ENCODE data around the gene BIK.

Gene BIK

DNA sequence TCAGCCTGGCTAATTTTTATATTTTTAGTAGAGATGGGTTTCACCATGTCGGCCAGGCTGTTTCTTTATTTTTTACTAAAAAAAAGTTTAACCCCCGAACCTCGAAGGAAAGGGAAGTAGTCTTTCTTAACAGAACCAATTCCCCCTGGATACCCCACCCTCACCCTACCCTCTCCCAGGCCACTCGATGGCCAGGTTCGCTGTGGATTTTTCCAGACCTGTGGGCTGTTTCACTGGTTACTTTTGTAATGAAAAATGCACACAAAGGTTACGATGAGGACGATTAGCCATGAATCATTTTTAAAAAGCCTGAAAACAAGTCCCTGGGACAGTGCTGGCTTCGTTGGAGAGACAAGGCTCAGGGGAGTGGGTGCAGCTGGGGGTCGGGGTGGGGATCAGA lies 43.3 kb downstream of the BIK start:
- in situ Hi-C loops (cut with HindIII; ENCODE audit: low sequenced_read_pairs): no loop called here
- DNase-seq (ENCODE audit: low read depth, low spot score): no peak
- TF ChIP-seq CTCF (IDR thresholded peaks at IDR 0.05; ENCODE audit: low read depth, low read length): no peak
- no peak overlapping the region for H3K4me3 ChIP-seq (ENCODE audit: low read depth, low read length)

DNA sequence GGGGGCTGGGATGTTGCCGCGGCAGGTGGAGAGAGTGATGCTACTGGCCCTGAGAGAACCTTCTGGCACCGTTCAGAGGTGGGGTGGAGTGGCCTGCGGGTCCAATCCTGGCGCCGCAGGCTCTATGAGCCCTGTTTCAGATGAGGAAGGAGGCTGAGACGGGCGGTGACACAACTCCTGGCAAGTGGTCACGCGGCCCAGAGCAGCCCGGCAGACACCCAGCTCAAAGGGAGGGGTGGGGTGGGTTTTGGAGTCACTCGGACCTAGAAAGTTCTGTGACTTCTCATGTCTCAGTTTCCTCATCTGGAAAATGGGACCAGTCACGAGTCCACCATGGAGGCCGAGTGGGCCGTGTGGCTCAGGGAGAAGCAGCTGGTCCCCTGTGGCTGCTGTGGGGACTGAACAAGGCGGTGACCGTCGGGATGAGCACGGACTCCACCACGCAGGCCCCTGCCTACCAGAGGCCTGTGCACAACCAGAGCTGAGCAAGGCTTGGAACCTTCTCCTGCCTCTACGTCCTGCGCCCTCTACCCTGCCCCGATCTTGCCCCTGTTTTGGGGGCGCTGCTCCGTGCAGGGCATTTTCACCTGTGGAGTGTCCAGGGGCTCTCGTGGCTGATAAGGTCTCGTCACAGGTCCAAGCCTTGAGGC lies 44.5 kb downstream of the BIK start:
- in situ Hi-C loops (cut with HindIII; ENCODE audit: low sequenced_read_pairs): no loop called here
- no peak overlapping the region for H3K4me3 ChIP-seq (ENCODE audit: low read depth, low read length)
- no peak for DNase-seq (ENCODE audit: low read depth, low spot score)
- no peak for TF ChIP-seq CTCF (IDR thresholded peaks at IDR 0.05; ENCODE audit: low read depth, low read length)

GRCh38 chr22:43155789-43156188 lies 45.2 kb downstream of the BIK start:
- no peak for TF ChIP-seq CTCF (IDR thresholded peaks at IDR 0.05; ENCODE audit: low read depth, low read length)
- no peak for DNase-seq (ENCODE audit: low read depth, low spot score)
- in situ Hi-C loops (cut with HindIII; ENCODE audit: low sequenced_read_pairs): no loop called here
- H3K4me3 ChIP-seq (ENCODE audit: low read depth, low read length): no peak overlapping the region

DNA sequence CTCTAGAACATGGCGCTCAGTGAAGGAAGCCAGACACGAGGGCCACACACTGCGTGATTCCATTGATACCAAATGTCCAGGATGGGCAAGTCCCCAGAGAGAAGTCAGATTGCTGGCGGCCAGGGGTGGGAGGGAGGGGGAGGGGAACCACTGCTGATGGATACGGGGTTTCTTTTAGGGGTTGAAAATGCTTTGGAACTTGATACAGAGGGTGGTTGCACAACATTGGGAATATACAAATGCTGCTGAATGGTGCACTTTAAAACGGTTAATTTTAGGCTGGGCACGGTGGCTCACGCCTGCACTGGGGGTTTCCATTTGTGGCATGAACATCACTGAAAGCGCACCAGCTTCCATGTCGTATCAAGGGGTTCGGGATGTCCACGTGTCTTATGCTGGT lies 45.9 kb downstream of the BIK start:
- H3K4me3 ChIP-seq (ENCODE audit: low read depth, low read length): no peak overlapping the region
- in situ Hi-C loops (cut with HindIII; ENCODE audit: low sequenced_read_pairs): no loop called here
- DNase-seq (ENCODE audit: low read depth, low spot score): no peak
- TF ChIP-seq CTCF (IDR thresholded peaks at IDR 0.05; ENCODE audit: low read depth, low read length): no peak

- in situ Hi-C loops (cut with HindIII; ENCODE audit: low sequenced_read_pairs): no loop called here
- DNase-seq (ENCODE audit: low read depth, low spot score): no peak
- H3K4me3 ChIP-seq (ENCODE audit: low read depth, low read length): no peak overlapping the region
- TF ChIP-seq CTCF (IDR thresholded peaks at IDR 0.05; ENCODE audit: low read depth, low read length): no peak
Observed at GRCh38 chr22:43157874-43158546, 47.5 kb downstream of the BIK start.

- no peak for DNase-seq (ENCODE audit: low read depth, low spot score)
- no peak overlapping the region for H3K4me3 ChIP-seq (ENCODE audit: low read depth, low read length)
- in situ Hi-C loops (cut with HindIII; ENCODE audit: low sequenced_read_pairs): no loop called here
- TF ChIP-seq CTCF (IDR thresholded peaks at IDR 0.05; ENCODE audit: low read depth, low read length): no peak
Observed at GRCh38 chr22:43158778-43159483, 48.4 kb downstream of the BIK start.
